Mucosa of descending colon (tissue), 3 donors: Measurements from ENCODE around the gene NSG2. TPM values are rescaled to one million over a fixed set of nuclear protein-coding genes. Genes with fewer than 3 reads are reported as not detected.

Source experiments
- ATAC-seq: fragments of 200-7000 bp; cut with Tn5 transposase; one replicate; pipeline ENCODE4 v1.9.1; 2020; ENCODE audit warnings: mild to moderate bottlenecking, moderate library complexity
- DNase-seq, 3 donors: peaks; one replicate each; pipeline ENCODE4 v3.0.0-alpha.2; 2020
- H3K36me3 ChIP-seq: fragments of 200-600 bp; one replicate; pipeline ENCODE4 v1.8.0; 2021; ENCODE audit warnings: low read depth, mild to moderate bottlenecking
- H3K4me1 ChIP-seq: fragments of 200-600 bp; one replicate; pipeline ENCODE4 v1.8.0; 2021; ENCODE audit warnings: low read depth, mild to moderate bottlenecking
- H3K4me3 ChIP-seq: fragments of 200-600 bp; one replicate; pipeline ENCODE4 v1.8.0; 2021; ENCODE audit warnings: mild to moderate bottlenecking
- H3K9me3 ChIP-seq: fragments of 200-600 bp; one replicate; pipeline ENCODE4 v1.8.0; 2021; ENCODE audit warnings: mild to moderate bottlenecking
- intact Hi-C, 2 donors: fragments of 100-400 bp; cut with DNase I in 1 of 2; cut with micrococcal nuclease in 1 of 2; formaldehyde crosslinking; loops; one replicate each; pipeline versions ENCODE4 v1.11.0 to v1.11.1; 2022; cut with DNase I, micrococcal nuclease
- total RNA-seq, 3 donors: library from RNA; stranded (reverse); fragmentation: NEBNext Ultra II Directional in 2 of 3; extraction: Animal tissue kit (Norgen Biotek cat#: 25700) in 2 of 3; gene quantifications; one replicate each; pipeline versions ENCODE4 v1.2.1 to v1.2.4, GENCODE V29; 2021 to 2023
- TF ChIP-seq, protein P1 (sequence below): fragments of 200-600 bp; IDR thresholded peaks from one replicate; pipeline ENCODE4 v1.8.0; 2022; ENCODE audit warnings: antibody characterized with exemption, mild to moderate bottlenecking
- donor health status: DM: no; HTN: no; CAD: no; lungs with moderate emphysema.
- donor health status: DM: no; HTN: no; CAD: no.
- donor health status: DM: no; HTN: yes; CAD: no.

The NSG2 gene
- total RNA-seq, 3 donors from 2014 or later = 1.2 to 8.7 (median 1.3) TPM

DNA sequence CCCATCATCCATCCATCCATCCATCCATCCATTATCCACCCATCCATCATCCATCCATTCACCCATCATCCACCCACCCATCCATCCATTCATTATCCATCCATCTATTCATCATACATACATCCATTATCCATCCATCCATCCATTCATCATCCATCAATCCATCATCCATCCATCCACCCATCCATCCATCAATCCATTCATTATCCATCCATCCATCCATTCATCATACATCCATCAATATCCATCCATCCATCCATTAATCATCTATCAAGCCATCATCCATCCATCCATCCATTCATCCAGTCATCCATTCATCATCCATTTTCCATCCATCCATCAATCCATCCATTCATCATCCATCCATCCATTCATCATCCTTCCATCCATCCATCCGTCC, 89.0 kb downstream of the NSG2 start:
- no peak overlapping the region for H3K4me3 ChIP-seq

DNA sequence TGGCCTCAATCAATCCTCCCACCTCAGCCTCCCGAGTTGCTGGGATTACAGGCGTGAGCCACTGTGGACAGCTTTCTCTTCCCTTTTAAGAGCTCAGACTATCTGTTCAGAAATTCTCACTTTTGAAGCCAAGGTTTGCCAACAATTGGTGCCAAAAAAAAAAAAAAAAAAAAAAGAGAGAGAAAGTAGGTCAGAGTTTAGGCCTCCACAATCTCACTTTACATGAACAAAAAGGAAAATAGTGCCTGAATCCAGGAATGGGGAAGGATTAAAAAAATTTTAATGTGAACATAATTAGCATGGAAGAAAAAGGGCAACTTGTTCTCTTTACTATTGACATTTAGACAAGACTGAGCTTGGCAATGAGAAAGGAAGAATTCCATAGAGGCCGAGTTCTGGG, 94.1 kb downstream of the NSG2 start:
- Histone ChIP-seq H3K4me1 (no peaks in the 10 kb centered on the region), H3K9me3 (no peaks in the 10 kb centered on the region), H3K4me3 (no peak overlapping the region), H3K36me3 (no peaks in the 10 kb centered on the region)
- no peak for DNase-seq
- no peak for ATAC-seq
- TF ChIP-seq, protein P1, sequence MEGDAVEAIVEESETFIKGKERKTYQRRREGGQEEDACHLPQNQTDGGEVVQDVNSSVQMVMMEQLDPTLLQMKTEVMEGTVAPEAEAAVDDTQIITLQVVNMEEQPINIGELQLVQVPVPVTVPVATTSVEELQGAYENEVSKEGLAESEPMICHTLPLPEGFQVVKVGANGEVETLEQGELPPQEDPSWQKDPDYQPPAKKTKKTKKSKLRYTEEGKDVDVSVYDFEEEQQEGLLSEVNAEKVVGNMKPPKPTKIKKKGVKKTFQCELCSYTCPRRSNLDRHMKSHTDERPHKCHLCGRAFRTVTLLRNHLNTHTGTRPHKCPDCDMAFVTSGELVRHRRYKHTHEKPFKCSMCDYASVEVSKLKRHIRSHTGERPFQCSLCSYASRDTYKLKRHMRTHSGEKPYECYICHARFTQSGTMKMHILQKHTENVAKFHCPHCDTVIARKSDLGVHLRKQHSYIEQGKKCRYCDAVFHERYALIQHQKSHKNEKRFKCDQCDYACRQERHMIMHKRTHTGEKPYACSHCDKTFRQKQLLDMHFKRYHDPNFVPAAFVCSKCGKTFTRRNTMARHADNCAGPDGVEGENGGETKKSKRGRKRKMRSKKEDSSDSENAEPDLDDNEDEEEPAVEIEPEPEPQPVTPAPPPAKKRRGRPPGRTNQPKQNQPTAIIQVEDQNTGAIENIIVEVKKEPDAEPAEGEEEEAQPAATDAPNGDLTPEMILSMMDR = no peak
- intact Hi-C loops = no loop called here

More for the DNA sequence above, 89.0 kb downstream of the NSG2 start:
- Histone ChIP-seq H3K9me3 (no peaks in the 10 kb centered on the region), H3K4me1 (no peaks in the 10 kb centered on the region), H3K36me3 (no peaks in the 10 kb centered on the region)
- DNase-seq (no peak), ATAC-seq (no peak)
- intact Hi-C loops = no loop called here
- TF ChIP-seq, protein P1 = no peak

DNA sequence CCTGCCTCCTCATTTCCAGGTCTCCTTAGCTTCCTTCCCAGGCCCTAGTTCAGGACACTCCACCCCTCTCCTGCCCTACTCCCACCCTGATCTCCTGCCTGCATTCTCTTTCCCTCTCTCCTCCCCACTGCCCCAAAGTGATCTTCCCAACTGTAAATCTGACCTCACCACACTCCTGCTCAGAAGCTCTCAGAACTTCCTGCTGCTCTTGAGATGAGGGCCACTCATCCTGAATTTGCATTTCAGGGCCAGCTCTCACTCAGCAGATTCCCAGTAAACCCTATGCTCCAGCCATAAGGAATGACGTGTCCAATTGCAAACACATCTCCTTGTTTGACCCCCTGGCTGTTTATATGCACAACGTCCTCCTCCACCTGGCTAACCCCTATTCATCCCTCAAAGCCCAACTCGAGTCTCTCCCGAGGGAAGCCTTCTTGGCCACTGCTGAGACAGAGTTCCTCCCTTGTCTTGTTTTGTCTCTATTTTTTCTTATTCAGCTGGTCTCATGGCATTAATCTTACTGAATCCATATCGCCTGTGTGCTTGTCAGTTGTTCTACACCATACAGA, 95.0 kb downstream of the NSG2 start:
- DNase-seq (no peak), ATAC-seq (no peak)
- no peaks in the 10 kb centered on the region for H3K36me3 ChIP-seq
- no peaks in the 10 kb centered on the region for H3K9me3 ChIP-seq
- H3K4me1 ChIP-seq = no peaks in the 10 kb centered on the region
- TF ChIP-seq, protein P1 = no peak
- intact Hi-C loops = no loop called here
- H3K4me3 ChIP-seq = no peak overlapping the region

DNA sequence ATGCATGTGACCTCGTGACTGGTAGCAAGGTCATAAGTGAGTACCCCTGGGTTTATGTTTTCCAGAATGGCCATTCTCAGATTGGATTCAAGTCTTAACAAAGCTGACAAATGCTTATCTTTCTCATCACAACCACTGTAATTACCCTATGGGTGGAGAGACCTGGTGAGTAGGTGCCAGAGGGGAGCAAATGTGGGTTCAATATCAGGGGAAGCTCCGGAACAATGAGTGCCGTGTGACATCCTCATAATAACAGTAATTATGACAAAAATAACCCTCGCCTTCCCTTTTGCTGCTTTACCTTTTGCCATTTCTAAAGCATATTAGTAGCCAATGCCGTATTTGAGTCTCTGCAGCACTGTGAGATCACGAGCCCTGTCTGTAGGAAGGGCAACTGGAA, 95.9 kb downstream of the NSG2 start:
- TF ChIP-seq, protein P1 = no peak
- no peaks in the 10 kb centered on the region for H3K9me3 ChIP-seq
- no peak overlapping the region for H3K4me3 ChIP-seq
- no peaks in the 10 kb centered on the region for H3K36me3 ChIP-seq
- no peak for ATAC-seq
- intact Hi-C loops = no loop called here
- DNase-seq = no peak
- H3K4me1 ChIP-seq = no peaks in the 10 kb centered on the region

DNA sequence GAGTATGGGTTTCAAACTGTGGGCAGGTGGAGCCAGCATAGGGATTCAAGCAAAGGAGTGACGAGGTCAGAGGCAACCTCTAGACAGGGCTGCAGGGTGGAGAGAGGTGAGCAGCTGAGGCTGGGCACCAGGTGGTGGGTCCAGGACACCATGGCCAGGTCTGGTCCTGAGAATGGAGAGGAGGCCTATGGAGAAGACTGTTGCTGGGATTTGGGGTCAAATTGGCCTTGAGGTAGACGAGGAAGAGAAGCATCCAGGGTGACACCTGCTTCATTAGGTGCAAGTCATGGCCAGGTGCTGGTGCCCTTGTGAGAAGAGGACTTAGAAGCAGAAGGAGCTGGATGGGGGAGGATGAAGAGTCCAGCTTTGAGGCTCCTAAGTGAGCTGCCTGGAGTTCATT, 99.6 kb downstream of the NSG2 start:
- intact Hi-C loops = no loop called here
- no peaks in the 10 kb centered on the region for H3K4me1 ChIP-seq
- H3K4me3 ChIP-seq = no peak overlapping the region
- no peak for ATAC-seq
- H3K9me3 ChIP-seq = no peaks in the 10 kb centered on the region
- no peaks in the 10 kb centered on the region for H3K36me3 ChIP-seq
- no peak for DNase-seq
- TF ChIP-seq, protein P1 = no peak

DNA sequence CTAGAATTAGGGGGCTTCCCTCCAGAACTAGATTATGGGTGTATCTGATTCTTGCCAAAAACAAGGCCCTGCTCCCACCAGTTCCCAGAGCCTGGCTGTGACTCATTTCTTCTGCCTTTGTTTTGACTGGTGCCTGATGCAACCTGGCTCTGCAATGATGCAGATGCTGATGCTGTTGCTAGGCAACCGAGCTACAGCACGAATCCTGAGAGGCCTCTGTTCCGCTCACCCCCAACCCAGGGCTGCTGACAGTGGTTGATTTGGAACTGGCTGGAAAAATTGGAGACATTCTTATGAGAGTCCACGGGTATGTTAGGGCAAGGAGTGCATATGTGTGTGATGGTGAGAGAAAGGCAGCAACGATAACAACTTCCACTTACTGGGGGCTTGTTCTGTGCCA, 100.3 kb downstream of the NSG2 start:
- Histone ChIP-seq H3K4me3 (no peak overlapping the region), H3K36me3 (no peaks in the 10 kb centered on the region), H3K9me3 (no peaks in the 10 kb centered on the region), H3K4me1 (no peaks in the 10 kb centered on the region)
- intact Hi-C loops = no loop called here
- ATAC-seq = no peak
- TF ChIP-seq, protein P1 = no peak
- no peak for DNase-seq
